ENCODE data around the gene ARHGDIG. TPM values are rescaled to one million over a fixed set of nuclear protein-coding genes. Genes with fewer than 3 reads are reported as not detected.
A peak's percentile ranks its signal among the peaks of the same experiment; 100 is the strongest.
"Not testable (repeated sequence)": the region's sequence is repeated elsewhere in the genome, so short reads cannot be mapped to it uniquely, and the experiment has no call there.

ARHGDIG gene
- total and polyA plus RNA-seq, 2 experiments from 2014 or later, result 3.1 to 6.5 TPM

DNA sequence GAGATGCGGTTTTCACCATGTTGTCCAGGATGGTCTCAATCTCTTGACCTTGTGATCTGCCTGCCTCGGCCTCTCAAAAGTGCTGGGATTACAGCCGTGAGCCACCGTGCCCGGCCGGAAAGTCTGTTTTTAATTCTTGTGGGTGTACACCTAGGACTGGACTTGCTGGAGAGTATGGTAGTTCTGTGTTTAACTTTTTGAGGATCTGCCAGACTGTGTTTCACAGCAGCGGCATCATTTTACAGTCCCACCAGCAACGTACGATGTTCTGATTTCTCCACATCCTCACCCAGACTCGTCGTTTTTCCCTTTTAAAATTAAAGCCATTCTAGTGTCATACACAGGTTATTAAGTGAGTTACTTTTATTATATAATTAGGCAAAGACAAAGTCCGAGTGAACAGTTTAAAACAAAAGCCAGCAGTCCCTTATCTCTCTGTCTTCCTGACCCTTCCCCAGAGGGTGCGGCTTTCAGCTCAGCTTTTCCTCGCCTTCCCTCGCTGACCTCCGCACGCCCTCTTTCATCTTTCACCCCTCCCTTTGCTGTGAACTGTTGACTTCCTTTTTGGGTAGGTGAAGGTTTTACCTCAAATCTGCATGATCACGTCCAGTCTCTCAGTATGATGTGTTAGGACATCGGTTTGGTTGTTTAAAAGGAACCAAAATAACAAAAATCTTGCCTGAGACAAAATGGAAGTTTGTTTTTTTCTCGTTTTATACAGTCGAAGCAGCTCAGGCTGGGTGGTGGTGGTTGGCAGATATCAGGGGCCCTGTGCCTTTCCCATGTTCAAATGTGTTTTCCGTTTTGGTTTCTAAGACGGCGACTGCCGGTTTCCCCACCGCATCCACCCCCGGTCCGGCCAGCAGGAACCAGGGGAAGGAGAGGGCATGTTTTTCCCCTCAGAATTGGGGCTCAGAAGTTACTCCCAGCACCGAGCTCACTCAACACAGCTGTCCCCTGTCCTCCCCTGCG is 27.7 kb upstream of the ARHGDIG start:
- H3K4me3 ChIP-seq, result no peak overlapping the region
- peak in 1 of 2 donors; percentile 34 for DNase-seq (ENCODE audit: low read depth in 1 of 2, low spot score in 1 of 2)
- TF ChIP-seq, protein P1, sequence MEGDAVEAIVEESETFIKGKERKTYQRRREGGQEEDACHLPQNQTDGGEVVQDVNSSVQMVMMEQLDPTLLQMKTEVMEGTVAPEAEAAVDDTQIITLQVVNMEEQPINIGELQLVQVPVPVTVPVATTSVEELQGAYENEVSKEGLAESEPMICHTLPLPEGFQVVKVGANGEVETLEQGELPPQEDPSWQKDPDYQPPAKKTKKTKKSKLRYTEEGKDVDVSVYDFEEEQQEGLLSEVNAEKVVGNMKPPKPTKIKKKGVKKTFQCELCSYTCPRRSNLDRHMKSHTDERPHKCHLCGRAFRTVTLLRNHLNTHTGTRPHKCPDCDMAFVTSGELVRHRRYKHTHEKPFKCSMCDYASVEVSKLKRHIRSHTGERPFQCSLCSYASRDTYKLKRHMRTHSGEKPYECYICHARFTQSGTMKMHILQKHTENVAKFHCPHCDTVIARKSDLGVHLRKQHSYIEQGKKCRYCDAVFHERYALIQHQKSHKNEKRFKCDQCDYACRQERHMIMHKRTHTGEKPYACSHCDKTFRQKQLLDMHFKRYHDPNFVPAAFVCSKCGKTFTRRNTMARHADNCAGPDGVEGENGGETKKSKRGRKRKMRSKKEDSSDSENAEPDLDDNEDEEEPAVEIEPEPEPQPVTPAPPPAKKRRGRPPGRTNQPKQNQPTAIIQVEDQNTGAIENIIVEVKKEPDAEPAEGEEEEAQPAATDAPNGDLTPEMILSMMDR (IDR thresholded peaks at IDR 0.05; ENCODE audit: low read depth, low read length), result no peak
- H3K9me3 ChIP-seq (ENCODE audit: low read depth), result no peaks in the 10 kb centered on the region
- peaks cover 19% of the 10 kb centered on the region for H3K36me3 ChIP-seq
- H3K27ac ChIP-seq, result peak overlapping the region; percentile 73
- H3K27me3 ChIP-seq, result no peaks in the 10 kb centered on the region
- peaks cover 9% of the 10 kb centered on the region for H3K4me1 ChIP-seq (ENCODE audit: low read depth)

DNA sequence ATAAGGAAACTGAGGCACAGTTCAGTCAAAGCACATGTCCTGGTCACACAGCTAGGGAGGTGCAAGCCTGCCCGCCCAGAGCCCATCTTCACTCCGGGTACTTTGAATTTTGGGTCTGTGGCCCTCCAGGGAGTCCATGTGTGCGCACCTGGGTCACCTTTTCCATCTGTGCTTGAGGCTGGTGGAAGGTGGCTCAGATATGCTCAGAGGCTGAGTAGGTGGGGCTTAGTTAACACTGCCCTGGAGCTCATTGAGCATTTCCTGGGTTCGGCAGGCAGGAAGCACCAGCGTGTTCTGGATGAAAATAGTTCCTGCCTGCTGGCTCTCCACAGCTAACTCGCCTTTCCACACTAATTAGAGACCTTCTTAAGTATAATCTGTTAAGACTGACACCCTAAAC is 26.6 kb upstream of the ARHGDIG start:
- Histone ChIP-seq H3K4me1 (ENCODE audit: low read depth) (peaks cover 9% of the 10 kb centered on the region), H3K27ac (no peak overlapping the region), H3K27me3 (no peaks in the 10 kb centered on the region), H3K36me3 (peaks cover 19% of the 10 kb centered on the region), H3K4me3 (no peak overlapping the region), H3K9me3 (ENCODE audit: low read depth) (no peaks in the 10 kb centered on the region)
- TF ChIP-seq, protein P1 (IDR thresholded peaks at IDR 0.05; ENCODE audit: low read depth, low read length), result no peak
- DNase-seq (ENCODE audit: low read depth in 1 of 2, low spot score in 1 of 2), result no peak

DNA sequence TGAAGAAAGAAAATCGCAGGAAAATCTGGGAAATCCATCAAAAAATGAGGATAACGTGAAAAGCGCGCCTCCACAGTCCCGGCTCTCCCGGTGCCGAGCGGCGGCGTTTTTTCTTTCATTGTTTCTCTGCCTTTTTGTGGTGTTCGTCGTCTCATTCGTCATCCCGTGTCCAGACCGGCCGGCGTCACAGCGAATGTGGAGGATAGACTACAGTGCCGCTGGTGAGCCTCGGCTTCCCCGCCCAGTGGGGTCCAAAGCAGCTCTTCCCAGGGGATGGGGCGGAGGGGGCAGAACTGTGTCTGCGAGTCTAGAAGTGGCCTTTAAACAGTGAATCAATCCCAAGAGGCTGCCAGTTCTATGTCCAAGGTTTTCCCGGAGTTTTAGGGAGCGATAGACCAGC is 25.9 kb upstream of the ARHGDIG start:
- Histone ChIP-seq H3K36me3 (peaks cover 19% of the 10 kb centered on the region), H3K27ac (no peak overlapping the region), H3K27me3 (no peaks in the 10 kb centered on the region), H3K4me3 (no peak overlapping the region), H3K4me1 (ENCODE audit: low read depth) (peaks cover 9% of the 10 kb centered on the region), H3K9me3 (ENCODE audit: low read depth) (no peaks in the 10 kb centered on the region)
- TF ChIP-seq, protein P1 (IDR thresholded peaks at IDR 0.05; ENCODE audit: low read depth, low read length), result no peak
- no peak for DNase-seq (ENCODE audit: low read depth in 1 of 2, low spot score in 1 of 2)

DNA sequence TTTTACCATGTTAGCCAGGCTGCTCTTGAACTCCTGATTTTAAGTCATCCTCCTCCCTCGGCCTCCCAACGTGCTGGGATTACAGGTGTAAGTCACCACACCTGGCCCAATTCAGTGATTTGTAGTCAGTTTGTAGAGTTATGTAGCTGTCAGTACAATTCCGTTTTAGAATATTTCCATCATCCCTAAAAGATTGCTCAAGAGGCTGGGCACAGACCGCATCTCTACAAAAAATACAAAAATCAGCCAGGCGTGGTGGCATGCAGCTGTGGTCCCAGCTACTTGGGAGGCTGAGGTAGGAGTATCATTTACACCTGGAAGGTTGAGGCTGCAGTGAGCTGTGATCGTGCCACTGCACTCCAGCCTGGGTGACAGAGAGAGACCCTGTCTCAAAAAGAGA is 25.2 kb upstream of the ARHGDIG start:
- Histone ChIP-seq H3K27me3 (no peaks in the 10 kb centered on the region), H3K27ac (no peak overlapping the region), H3K36me3 (peaks cover 24% of the 10 kb centered on the region), H3K9me3 (ENCODE audit: low read depth) (no peaks in the 10 kb centered on the region), H3K4me1 (ENCODE audit: low read depth) (peaks cover 9% of the 10 kb centered on the region), H3K4me3 (no peak overlapping the region)
- TF ChIP-seq, protein P1 (IDR thresholded peaks at IDR 0.05; ENCODE audit: low read depth, low read length), result no peak
- DNase-seq (ENCODE audit: low read depth in 1 of 2, low spot score in 1 of 2), result no peak

DNA sequence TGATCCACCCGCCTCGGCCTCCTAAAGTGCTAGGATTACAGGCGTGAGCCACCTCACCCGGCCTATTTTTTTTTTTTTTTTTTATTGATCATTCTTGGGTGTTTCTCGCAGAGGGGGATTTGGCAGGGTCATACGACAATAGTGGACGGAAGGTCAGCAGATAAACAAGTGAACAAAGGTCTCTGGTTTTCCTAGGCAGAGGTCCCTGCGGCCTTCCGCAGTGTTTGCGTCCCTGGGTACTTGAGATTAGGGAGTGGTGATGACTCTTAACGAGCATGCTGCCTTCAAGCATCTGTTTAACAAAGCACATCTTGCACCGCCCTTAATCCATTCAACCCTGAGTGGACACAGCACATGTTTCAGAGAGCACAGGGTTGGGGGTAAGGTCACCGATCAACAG is 22.3 kb upstream of the ARHGDIG start:
- H3K36me3 ChIP-seq, result peaks cover 32% of the 10 kb centered on the region
- not testable (repeated sequence) for H3K4me1 ChIP-seq (ENCODE audit: low read depth); DNase-seq (ENCODE audit: low read depth in 1 of 2, low spot score in 1 of 2); H3K4me3 ChIP-seq; H3K9me3 ChIP-seq (ENCODE audit: low read depth); H3K27ac ChIP-seq; H3K27me3 ChIP-seq

DNA sequence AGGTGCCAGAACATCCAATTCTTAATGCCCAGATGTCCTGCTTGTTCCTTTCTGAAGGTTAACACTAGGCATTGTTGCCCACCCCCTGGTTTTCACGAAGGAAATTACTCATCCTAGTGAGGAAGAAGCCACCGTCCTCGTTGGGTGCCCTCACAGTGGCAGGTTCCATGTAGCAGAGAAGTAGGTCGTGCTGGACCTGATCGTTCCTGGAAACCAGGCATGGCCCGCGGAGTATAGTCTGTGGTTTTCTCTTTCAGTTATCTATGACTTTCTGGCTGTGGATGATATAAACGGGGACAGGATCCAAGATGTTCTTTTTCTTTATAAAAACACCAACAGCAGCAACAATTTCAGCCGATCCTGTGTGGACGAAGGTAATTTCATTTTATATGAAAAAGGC is 21.2 kb upstream of the ARHGDIG start:
- H3K9me3 ChIP-seq (ENCODE audit: low read depth), result no peaks in the 10 kb centered on the region
- peaks cover 37% of the 10 kb centered on the region for H3K36me3 ChIP-seq
- TF ChIP-seq, protein P1 (IDR thresholded peaks at IDR 0.05; ENCODE audit: low read depth, low read length), result no peak

More for the DNA sequence above, 21.2 kb upstream of the ARHGDIG start:
- Histone ChIP-seq H3K4me1 (ENCODE audit: low read depth) (no peaks in the 10 kb centered on the region), H3K27me3 (no peaks in the 10 kb centered on the region), H3K27ac (no peak overlapping the region), H3K4me3 (no peak overlapping the region)
- DNase-seq (ENCODE audit: low read depth in 1 of 2, low spot score in 1 of 2), result no peak
